ENCODE data around the gene GJA1. TPM values are rescaled to one million over a fixed set of nuclear protein-coding genes. Genes with fewer than 3 reads are reported as not detected.
"Not testable (repeated sequence)": the region's sequence is repeated elsewhere in the genome, so short reads cannot be mapped to it uniquely, and the experiment has no call there.

The GJA1 gene
- total RNA-seq (not detected), polyA plus RNA-seq (not detected)

DNA sequence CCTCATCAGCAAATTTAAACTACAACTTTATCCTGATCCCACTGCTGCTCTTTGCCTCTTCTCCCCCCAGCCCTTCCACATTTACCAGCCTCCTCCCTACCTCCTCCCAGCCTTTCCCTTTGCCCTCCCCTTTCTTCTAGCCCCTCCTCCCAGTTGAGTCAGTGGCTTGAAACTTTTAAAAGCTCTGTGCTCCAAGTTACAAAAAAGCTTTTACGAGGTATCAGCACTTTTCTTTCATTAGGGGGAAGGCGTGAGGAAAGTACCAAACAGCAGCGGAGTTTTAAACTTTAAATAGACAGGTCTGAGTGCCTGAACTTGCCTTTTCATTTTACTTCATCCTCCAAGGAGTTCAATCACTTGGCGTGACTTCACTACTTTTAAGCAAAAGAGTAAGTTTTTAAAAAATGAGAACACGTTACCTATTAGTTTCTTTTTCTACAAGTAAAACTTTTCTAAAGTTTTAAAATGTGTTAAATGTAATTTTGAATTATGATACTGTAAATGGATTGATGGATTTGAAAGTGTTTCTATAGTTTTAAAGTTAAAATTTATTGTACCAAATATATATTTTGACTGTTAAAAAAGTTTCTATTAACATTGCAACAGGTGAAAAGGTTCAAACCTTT lies at the start of gene GJA1:
Gene GJA1 (plus strand): TSS at position 203 of the 626 bp plus-strand sequence. CDS start 11,202 bp downstream, outside the sequence.
- peaks cover 14% of the 10 kb centered on the region for H3K4me1 ChIP-seq (ENCODE audit: insufficient read depth, low read length)
- no peaks in the 10 kb centered on the region for H3K36me3 ChIP-seq (ENCODE audit: insufficient read depth, low read length)
- Mint-ChIP-seq H3K4me1 (peaks cover 18 to 22% (median 21%) of the 10 kb centered on the region in 3 donors), H3K27ac (no peak within 1 kb of the TSS), H3K36me3 (no peaks in the 10 kb centered on the region), H3K4me3 (peak within 1 kb of the TSS; percentile 46 to 82 (median 76)), H3K9me3 (no peaks in the 10 kb centered on the region), H3K27me3 (peaks cover 27 to 42% of the 10 kb centered on the region in 2 donors)
- no peaks in the 10 kb centered on the region for H3K9me3 ChIP-seq (ENCODE audit: low read length)
- ChIA-PET CTCF (no interaction called here), POLR2A (no interaction called here)
- H3K27me3 ChIP-seq (ENCODE audit: insufficient read depth, low read length, poor library complexity, severe bottlenecking), result no peaks in the 10 kb centered on the region
- peak within 1 kb of the TSS; percentile 52 for H3K4me3 ChIP-seq (ENCODE audit: low read length)
- no peak within 1 kb of the TSS for H3K27ac ChIP-seq (ENCODE audit: low read depth, low read length)
- DNase-seq, result no peak

DNA sequence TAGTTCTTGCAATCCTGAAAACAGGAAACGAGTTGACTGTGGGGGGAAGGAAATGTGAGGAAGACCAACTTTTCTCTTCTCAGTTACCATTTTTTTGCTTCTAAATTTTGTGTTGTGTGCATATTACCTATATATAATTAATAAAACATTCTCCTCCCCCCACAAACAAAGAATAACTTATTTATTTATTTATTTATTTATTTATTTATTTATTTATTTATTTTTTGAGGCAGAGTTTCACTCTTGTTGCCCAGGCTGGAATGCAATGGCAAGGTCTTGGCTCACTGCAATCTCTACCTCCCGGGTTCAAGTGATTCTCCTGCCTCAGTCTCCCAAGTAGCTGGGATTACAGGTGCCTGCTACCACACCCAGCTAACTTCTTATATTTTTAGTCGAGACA lies 48.9 kb upstream of the GJA1 start:
- H3K36me3 ChIP-seq (ENCODE audit: insufficient read depth, low read length); H3K27ac ChIP-seq (ENCODE audit: low read depth, low read length); POLR2A ChIA-PET; H3K27ac Mint-ChIP-seq; H3K4me1 Mint-ChIP-seq; CTCF ChIA-PET; H3K4me1 ChIP-seq (ENCODE audit: insufficient read depth, low read length); H3K9me3 Mint-ChIP-seq; DNase-seq; H3K27me3 ChIP-seq (ENCODE audit: insufficient read depth, low read length, poor library complexity, severe bottlenecking); H3K9me3 ChIP-seq (ENCODE audit: low read length); H3K4me3 ChIP-seq (ENCODE audit: low read length); H3K36me3 Mint-ChIP-seq; H3K4me3 Mint-ChIP-seq: not testable (repeated sequence)
- H3K27me3 Mint-ChIP-seq, result peaks cover 1 to 15% of the 10 kb centered on the region in 2 donors

DNA sequence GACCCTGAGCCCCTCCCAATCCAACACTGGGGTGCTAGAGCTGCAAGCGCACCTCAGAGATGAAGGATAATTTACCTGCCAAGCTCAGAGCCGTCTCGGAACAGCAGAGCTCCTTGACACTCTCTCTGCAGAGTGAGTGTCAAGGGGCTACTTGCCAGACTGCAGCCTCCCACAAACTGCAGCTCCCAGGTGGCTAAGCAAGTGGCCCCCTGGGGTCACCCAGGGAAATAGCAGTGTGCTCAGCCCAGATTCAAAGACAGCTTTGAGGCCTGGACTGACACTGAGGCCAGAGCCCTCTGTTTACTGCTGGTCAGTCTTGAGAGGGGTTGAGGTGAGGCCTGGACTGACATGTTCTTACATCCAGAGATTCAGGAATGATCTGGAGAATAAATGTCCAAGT lies 46.0 kb upstream of the GJA1 start:
- no peaks in the 10 kb centered on the region for H3K36me3 ChIP-seq (ENCODE audit: insufficient read depth, low read length)
- H3K4me1 ChIP-seq (ENCODE audit: insufficient read depth, low read length), result no peaks in the 10 kb centered on the region
- POLR2A ChIA-PET, result no interaction called here
- Mint-ChIP-seq H3K9me3 (no peaks in the 10 kb centered on the region), H3K36me3 (no peaks in the 10 kb centered on the region), H3K27me3 (peaks cover 1 to 5% of the 10 kb centered on the region in 2 donors), H3K4me1 (no peaks in the 10 kb centered on the region), H3K4me3 (no peak overlapping the region), H3K27ac (no peak overlapping the region)
- no peaks in the 10 kb centered on the region for H3K9me3 ChIP-seq (ENCODE audit: low read length)
- no peak for DNase-seq
- H3K27ac ChIP-seq (ENCODE audit: low read depth, low read length), result no peak overlapping the region
- H3K4me3 ChIP-seq (ENCODE audit: low read length), result no peak overlapping the region
- CTCF ChIA-PET, result no interaction called here
- H3K27me3 ChIP-seq (ENCODE audit: insufficient read depth, low read length, poor library complexity, severe bottlenecking), result no peaks in the 10 kb centered on the region

DNA sequence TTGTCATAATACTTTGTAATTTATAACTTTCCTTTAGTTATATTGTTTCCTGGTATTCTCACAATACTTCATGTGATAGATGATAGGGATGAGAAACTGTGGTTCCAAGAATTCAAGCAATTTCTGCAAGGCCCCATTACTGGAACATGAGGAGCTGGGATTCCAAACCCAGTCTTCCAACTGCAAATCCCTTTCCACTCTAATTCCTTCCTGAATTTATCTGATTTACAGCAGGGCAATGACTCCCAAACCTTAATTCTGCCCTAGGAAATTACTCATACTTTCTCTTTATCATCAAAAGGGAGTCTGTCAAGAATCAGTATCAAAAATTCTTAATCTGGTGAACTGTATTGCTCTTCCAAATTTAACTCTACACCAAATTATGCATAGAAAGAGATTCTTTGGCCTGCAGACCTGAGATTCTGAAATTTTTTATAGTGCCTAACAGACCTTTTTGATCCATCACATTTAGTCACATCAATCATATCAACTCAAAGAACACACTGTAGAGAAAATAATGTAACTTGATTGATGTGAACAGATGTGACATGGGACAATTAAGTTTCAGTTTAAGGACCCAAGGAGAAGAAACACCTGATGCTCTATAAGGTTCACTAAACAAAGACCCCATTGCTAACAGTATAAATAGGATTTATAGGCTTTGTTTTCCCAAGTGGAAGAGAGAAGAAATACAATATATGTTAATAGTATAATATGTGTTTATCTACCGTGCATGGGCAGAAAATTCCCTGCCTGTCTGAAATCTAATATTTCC lies 41.5 kb upstream of the GJA1 start:
- H3K4me1 ChIP-seq (ENCODE audit: insufficient read depth, low read length), result no peaks in the 10 kb centered on the region
- ChIA-PET POLR2A (no interaction called here), CTCF (no interaction called here)
- peaks cover 1 to 15% of the 10 kb centered on the region in 2 donors for H3K27me3 Mint-ChIP-seq
- no peaks in the 10 kb centered on the region for H3K9me3 ChIP-seq (ENCODE audit: low read length)
- DNase-seq, result no peak
- no peaks in the 10 kb centered on the region for H3K9me3 Mint-ChIP-seq
- no peak overlapping the region for H3K27ac ChIP-seq (ENCODE audit: low read depth, low read length)
- no peaks in the 10 kb centered on the region for H3K4me1 Mint-ChIP-seq
- no peaks in the 10 kb centered on the region for H3K27me3 ChIP-seq (ENCODE audit: insufficient read depth, low read length, poor library complexity, severe bottlenecking)
- H3K4me3 ChIP-seq (ENCODE audit: low read length), result no peak overlapping the region
- H3K36me3 ChIP-seq (ENCODE audit: insufficient read depth, low read length), result no peaks in the 10 kb centered on the region
- no peak overlapping the region for H3K4me3 Mint-ChIP-seq
- no peaks in the 10 kb centered on the region for H3K36me3 Mint-ChIP-seq
- no peak overlapping the region for H3K27ac Mint-ChIP-seq

DNA sequence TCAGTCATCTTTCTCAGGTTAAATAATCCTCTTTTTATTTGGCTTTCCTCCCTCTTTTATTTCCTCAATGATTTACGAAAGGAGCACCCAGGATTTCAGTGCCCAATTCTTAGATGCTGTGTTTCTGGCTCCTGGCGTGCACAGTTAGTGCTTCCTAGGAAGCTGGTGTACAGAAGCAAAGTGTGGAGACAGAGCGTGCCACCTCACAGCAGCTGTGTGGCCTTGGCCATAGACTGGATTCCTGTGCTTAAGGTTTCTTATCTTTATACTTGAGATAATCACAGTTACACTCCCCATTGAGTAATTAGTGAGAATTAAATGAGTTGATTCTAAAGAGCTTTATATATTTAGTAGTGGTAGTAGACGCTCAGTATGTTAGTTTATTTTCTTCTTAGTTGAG lies 39.7 kb upstream of the GJA1 start:
- no peak overlapping the region for H3K4me3 Mint-ChIP-seq
- no peak for DNase-seq
- Histone ChIP-seq H3K4me3 (ENCODE audit: low read length) (no peak overlapping the region), H3K4me1 (ENCODE audit: insufficient read depth, low read length) (no peaks in the 10 kb centered on the region), H3K36me3 (ENCODE audit: insufficient read depth, low read length) (no peaks in the 10 kb centered on the region), H3K27me3 (ENCODE audit: insufficient read depth, low read length, poor library complexity, severe bottlenecking) (no peaks in the 10 kb centered on the region), H3K9me3 (ENCODE audit: low read length) (no peaks in the 10 kb centered on the region), H3K27ac (ENCODE audit: low read depth, low read length) (no peak overlapping the region)
- H3K27ac Mint-ChIP-seq, result no peak overlapping the region
- CTCF ChIA-PET, result no interaction called here
- no peaks in the 10 kb centered on the region for H3K9me3 Mint-ChIP-seq
- H3K27me3 Mint-ChIP-seq, result peaks cover under 1 to 14% of the 10 kb centered on the region in 2 donors
- no peaks in the 10 kb centered on the region for H3K36me3 Mint-ChIP-seq
- no peaks in the 10 kb centered on the region for H3K4me1 Mint-ChIP-seq
- POLR2A ChIA-PET, result no interaction called here

DNA sequence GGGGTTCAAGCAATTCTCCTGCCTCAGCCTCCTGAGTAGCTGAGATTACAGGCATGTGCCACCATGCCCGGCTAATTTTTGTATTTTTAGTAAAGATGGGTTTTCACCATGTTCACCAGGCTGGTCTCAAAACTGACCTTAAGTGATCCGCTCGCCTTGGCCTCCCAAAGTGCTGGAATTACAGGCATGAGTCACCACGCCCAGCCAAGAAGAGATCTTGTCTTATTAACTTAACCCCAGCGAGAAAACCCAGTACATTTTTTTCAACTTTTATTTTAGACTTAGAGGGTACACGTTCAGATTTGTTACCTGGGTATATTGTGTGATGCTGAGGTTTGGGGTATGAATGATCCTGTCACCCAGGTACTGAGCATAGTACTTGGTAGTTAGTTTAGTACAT lies 38.3 kb upstream of the GJA1 start:
- H3K27me3 Mint-ChIP-seq, result peaks cover 0 to 14% of the 10 kb centered on the region in 2 donors
- H3K36me3 ChIP-seq (ENCODE audit: insufficient read depth, low read length); POLR2A ChIA-PET; H3K27ac Mint-ChIP-seq; H3K4me1 ChIP-seq (ENCODE audit: insufficient read depth, low read length); H3K36me3 Mint-ChIP-seq; DNase-seq; H3K27me3 ChIP-seq (ENCODE audit: insufficient read depth, low read length, poor library complexity, severe bottlenecking); H3K9me3 Mint-ChIP-seq; H3K9me3 ChIP-seq (ENCODE audit: low read length); H3K4me3 Mint-ChIP-seq; H3K27ac ChIP-seq (ENCODE audit: low read depth, low read length); H3K4me3 ChIP-seq (ENCODE audit: low read length); H3K4me1 Mint-ChIP-seq; CTCF ChIA-PET: not testable (repeated sequence)

DNA sequence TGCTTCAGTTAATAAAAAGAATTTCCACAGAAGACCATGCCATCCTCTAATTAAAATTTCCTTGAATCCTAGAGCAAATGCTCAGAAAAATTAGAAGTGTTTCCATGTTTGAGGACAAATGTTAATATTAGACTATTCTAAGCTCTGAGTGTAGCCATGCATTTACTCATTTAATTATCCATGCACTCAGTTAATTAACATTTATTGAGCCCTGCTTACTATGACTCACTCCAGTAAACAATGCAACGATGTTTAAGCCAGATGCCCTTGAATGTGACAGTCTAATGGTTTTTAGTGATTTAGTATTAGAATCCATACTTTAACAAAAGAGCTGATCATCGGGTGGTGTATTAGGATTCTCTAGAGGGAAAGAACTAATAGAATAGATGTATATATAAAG lies 37.3 kb upstream of the GJA1 start:
- Histone ChIP-seq H3K27ac (ENCODE audit: low read depth, low read length) (no peak overlapping the region), H3K27me3 (ENCODE audit: insufficient read depth, low read length, poor library complexity, severe bottlenecking) (no peaks in the 10 kb centered on the region), H3K36me3 (ENCODE audit: insufficient read depth, low read length) (no peaks in the 10 kb centered on the region), H3K4me3 (ENCODE audit: low read length) (no peak overlapping the region), H3K9me3 (ENCODE audit: low read length) (no peaks in the 10 kb centered on the region), H3K4me1 (ENCODE audit: insufficient read depth, low read length) (no peaks in the 10 kb centered on the region)
- Mint-ChIP-seq H3K27ac (no peak overlapping the region), H3K4me1 (no peaks in the 10 kb centered on the region), H3K9me3 (no peaks in the 10 kb centered on the region), H3K4me3 (no peak overlapping the region), H3K27me3 (peaks cover 0 to 14% of the 10 kb centered on the region in 2 donors), H3K36me3 (no peaks in the 10 kb centered on the region)
- ChIA-PET POLR2A (no interaction called here), CTCF (no interaction called here)
- no peak for DNase-seq

DNA sequence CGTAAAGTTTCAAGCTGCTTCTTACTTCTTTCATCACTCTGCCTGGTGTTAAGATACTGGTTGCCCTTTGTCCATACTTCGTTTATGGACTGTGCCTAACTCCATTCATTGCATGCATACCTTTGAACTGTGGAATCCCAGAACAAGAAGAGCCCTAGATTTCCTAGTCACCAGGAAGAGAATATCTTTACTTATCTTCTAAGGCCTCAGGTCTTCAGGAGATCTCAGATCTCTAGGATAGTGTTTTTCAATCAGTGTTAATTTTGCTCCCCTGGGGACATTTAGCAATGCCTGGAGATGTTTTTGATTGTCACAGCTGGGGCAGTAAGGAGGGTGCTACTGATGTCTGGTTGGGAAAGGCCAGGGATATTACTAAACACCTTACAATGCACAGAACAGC lies 35.5 kb upstream of the GJA1 start:
- H3K27me3 Mint-ChIP-seq, result peaks cover 0 to 14% of the 10 kb centered on the region in 2 donors
- H3K27ac Mint-ChIP-seq, result no peak overlapping the region
- CTCF ChIA-PET, result no interaction called here
- POLR2A ChIA-PET, result no interaction called here
- Histone ChIP-seq H3K27ac (ENCODE audit: low read depth, low read length) (no peak overlapping the region), H3K27me3 (ENCODE audit: insufficient read depth, low read length, poor library complexity, severe bottlenecking) (no peaks in the 10 kb centered on the region), H3K4me1 (ENCODE audit: insufficient read depth, low read length) (no peaks in the 10 kb centered on the region), H3K36me3 (ENCODE audit: insufficient read depth, low read length) (no peaks in the 10 kb centered on the region), H3K4me3 (ENCODE audit: low read length) (no peak overlapping the region), H3K9me3 (ENCODE audit: low read length) (no peaks in the 10 kb centered on the region)
- no peaks in the 10 kb centered on the region for H3K36me3 Mint-ChIP-seq
- no peak for DNase-seq
- no peaks in the 10 kb centered on the region for H3K9me3 Mint-ChIP-seq
- H3K4me1 Mint-ChIP-seq, result no peaks in the 10 kb centered on the region
- H3K4me3 Mint-ChIP-seq, result no peak overlapping the region
